HG03039 (cell line): ENCODE measurements around the gene ASAP2.

Experiments
- ATAC-seq: cut with Tn5 transposase; IDR thresholded peaks from one replicate; pipeline ENCODE4 v1.9.1; 2021; ENCODE audit warnings: mild to moderate bottlenecking, moderate library complexity; ENCODE audit not compliant: unreplicated experiment

The ASAP2 gene

GRCh38 chr2:9373476-9373875, 166.9 kb downstream of the ASAP2 start:
- ATAC-seq: no peak

GRCh38 chr2:9374071-9374730, 167.6 kb downstream of the ASAP2 start:
- ATAC-seq: no peak

GRCh38 chr2:9375857-9376428, 169.3 kb downstream of the ASAP2 start:
- ATAC-seq: no peak

GRCh38 chr2:9377461-9378097, 171.0 kb downstream of the ASAP2 start:
- no peak for ATAC-seq

- no peak for ATAC-seq
These were observed 172.1 kb downstream of the ASAP2 start for GRCh38 chr2:9378433-9379390.

GRCh38 chr2:9379391-9379755, 172.8 kb downstream of the ASAP2 start:
- no peak for ATAC-seq

- no peak for ATAC-seq
These were observed 174.4 kb downstream of the ASAP2 start for GRCh38 chr2:9380702-9381628.

GRCh38 chr2:9382604-9383235, 176.1 kb downstream of the ASAP2 start:
- no peak for ATAC-seq

GRCh38 chr2:9384521-9384920, 177.9 kb downstream of the ASAP2 start:
- no peak for ATAC-seq

GRCh38 chr2:9385841-9386240, 179.2 kb downstream of the ASAP2 start:
- ATAC-seq: no peak

- ATAC-seq: no peak
These were observed 181.6 kb downstream of the ASAP2 start for GRCh38 chr2:9388199-9388681.

- no peak for ATAC-seq
These were observed 182.6 kb downstream of the ASAP2 start for GRCh38 chr2:9388950-9389911.

- ATAC-seq: no peak
These were observed 183.7 kb downstream of the ASAP2 start for GRCh38 chr2:9390151-9390850.

- ATAC-seq: no peak
These were observed 184.4 kb downstream of the ASAP2 start for GRCh38 chr2:9390991-9391390.

GRCh38 chr2:9391961-9392720, 185.5 kb downstream of the ASAP2 start:
- no peak for ATAC-seq

- ATAC-seq: no peak
These were observed 186.5 kb downstream of the ASAP2 start for GRCh38 chr2:9392898-9393765.
